Spleen (tissue), 11 donors: ENCODE results near the gene HJV. TPM values are rescaled to one million over a fixed set of nuclear protein-coding genes. Genes with fewer than 3 reads are reported as not detected.
"Not testable (repeated sequence)": the region's sequence is repeated elsewhere in the genome, so short reads cannot be mapped to it uniquely, and the experiment has no call there.

ENCODE experiments used
- DNase-seq: peaks from one replicate; pipeline ENCODE4 v3.0.0-alpha.2; 2020
- H3K27ac ChIP-seq, 8 donors: fragments of 200-600 bp; sonication (generic) in 7 of 8; 1 replicate in 4 of 8; 2 replicates in 4 of 8; pipeline versions ENCODE4 v1.5.0 to v1.8.0; 2016 to 2021; ENCODE audit warnings: inconsistent platforms in 4 of 8, mild to moderate bottlenecking in 4 of 8, moderate library complexity in 1 of 8
- H3K27me3 ChIP-seq, 7 donors: fragments of 200-600 bp; sonication (generic) in 6 of 7; replicated peaks in 1 of 7; 1 replicate in 4 of 7; 2 replicates in 3 of 7; pipeline versions ENCODE4 v1.5.0 to v1.8.0; 2016 to 2021; ENCODE audit warnings: inconsistent platforms in 3 of 7, mild to moderate bottlenecking in 1 of 7
- H3K36me3 ChIP-seq, 6 donors: fragments of 200-600 bp; sonication (generic) in 5 of 6; 1 replicate in 4 of 6; 2 replicates in 2 of 6; pipeline versions ENCODE4 v1.5.0 to v1.8.0; 2016 to 2021; ENCODE audit warnings: inconsistent platforms in 2 of 6
- H3K4me1 ChIP-seq, 6 donors: fragments of 200-600 bp; sonication (generic) in 5 of 6; 1 replicate in 3 of 6; 2 replicates in 3 of 6; pipeline versions ENCODE4 v1.5.0 to v1.8.0; 2016 to 2021; ENCODE audit warnings: inconsistent platforms in 3 of 6
- H3K4me3 ChIP-seq, 8 donors: fragments of 200-600 bp; sonication (generic) in 7 of 8; 1 replicate in 4 of 8; 2 replicates in 4 of 8; pipeline versions ENCODE4 v1.5.0 to v1.8.0; 2016 to 2021; ENCODE audit warnings: inconsistent platforms in 4 of 8, mild to moderate bottlenecking in 4 of 8, moderate library complexity in 2 of 8
- H3K9me3 ChIP-seq, 8 donors: fragments of 200-600 bp; sonication (generic) in 7 of 8; 1 replicate in 4 of 8; 2 replicates in 4 of 8; pipeline versions ENCODE4 v1.5.0 to v1.8.0; 2016 to 2021; ENCODE audit warnings: inconsistent platforms in 4 of 8
- CTCF ChIP-seq, 11 experiments: fragments of 200-600 bp in 7 of 11; fragments of 450-650 bp in 4 of 11; sonication (generic) in 4 of 11; IDR thresholded peaks in 8 of 11; conservative IDR thresholded peaks in 3 of 11; 1 replicate in 7 of 11; 2 replicates in 4 of 11; pipeline versions ENCODE4 v1.4.0 to v1.8.0; 2016 to 2021; ENCODE audit warnings: antibody characterized with exemption in 11 of 11, inconsistent platforms in 4 of 11, mild to moderate bottlenecking in 1 of 11
- POLR2A ChIP-seq, 3 donors: fragments of 450-650 bp; IDR thresholded peaks; one replicate each; pipeline ENCODE4 v1.5.1; 2017; ENCODE audit warnings: antibody characterized with exemption in 3 of 3, mild to moderate bottlenecking in 1 of 3
- POLR2AphosphoS5 ChIP-seq, 3 donors: sonication (generic); formaldehyde crosslinking; IDR thresholded peaks; one replicate each; pipeline ENCODE4 v1.5.1; 2017; ENCODE audit warnings: antibody characterized with exemption in 3 of 3
- WGBS, 5 donors: extraction: QIAGEN DNeasy Blood & Tissue Kit in 3 of 5; methylation state at CpG; one replicate each; pipeline versions ENCODE4 v1.1.5 to v1.1.7; 2013 to 2018; 5-methylcytosine and 5-hydroxymethylcytosine counted together
- intact Hi-C: fragments of 100-400 bp; cut with DNase I; formaldehyde crosslinking; loops from one replicate; pipeline ENCODE4 v1.15.0; 2023; ENCODE audit warnings: low total_unique reads
- polyA plus RNA-seq, 3 donors: library from polyadenylated mRNA; stranded (reverse); fragments of 200-250 nt; gene quantifications; one replicate each; pipeline ENCODE4 v1.2.1, GENCODE V29; 2013
- total RNA-seq, 7 donors: library from RNA; depleted of rRNA in 3 of 7; stranded (reverse); fragments of >200 nt in 3 of 7; fragmentation: NEBNext Ultra II Directional in 4 of 7; extraction: Animal tissue kit (Norgen Biotek cat#: 25700) in 4 of 7; gene quantifications; one replicate each; pipeline versions ENCODE4 v1.1.0 to v1.2.1, GENCODE V29; 2016 to 2021
- donor health status: healthy with polysubstance abuse.
- donor health status: DM: no; HTN: no; CAD: no; lungs with moderate emphysema.
- donor health status: DM: no; HTN: no; CAD: no.
- donor health status: Bipolar disorder and iron deficiency.
- donor health status: healthy.
- donor health status: DM: no; HTN: no; CAD: no.
- donor health status: DM: yes; HTN: yes; CAD: no.

The HJV gene
- total and polyA plus RNA-seq, 10 donors = not detected

DNA sequence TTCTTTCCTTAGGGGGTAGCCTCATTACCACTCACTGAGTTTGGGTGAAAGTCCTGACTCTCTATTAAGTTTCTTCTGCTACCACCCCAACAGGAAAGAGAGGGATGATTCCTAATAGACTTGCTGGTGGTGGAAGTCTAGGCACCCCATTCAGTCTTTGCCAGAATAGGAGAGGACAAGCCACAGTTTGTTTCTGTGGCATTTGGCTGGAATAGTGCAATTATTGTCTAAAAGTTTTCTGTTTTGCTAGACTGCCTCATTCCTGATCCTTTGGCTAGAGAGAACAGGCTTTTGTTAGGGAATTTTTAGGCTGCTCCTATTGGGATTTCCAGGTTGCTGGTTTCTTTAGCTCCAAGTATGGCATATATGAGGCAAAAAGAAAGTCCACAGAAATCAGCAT lies 9.9 kb upstream of the HJV start:
- Histone ChIP-seq H3K36me3 (no peaks in the 10 kb centered on the region), H3K27ac (no peak overlapping the region), H3K9me3 (no peaks in the 10 kb centered on the region), H3K27me3 (no peaks in the 10 kb centered on the region), H3K4me3 (no peak overlapping the region), H3K4me1 (peaks cover 3 to 29% (median 21%) of the 10 kb centered on the region in 6 donors)
- intact Hi-C loops = no loop called here
- no peak for DNase-seq
- TF ChIP-seq POLR2A (IDR thresholded peaks at IDR 0.05) = no peak
- no peak for TF ChIP-seq CTCF (IDR thresholded peaks at IDR 0.05 in 8 of 11, conservative IDR thresholded peaks at IDR 0.05 in 3 of 11)
- no peak for TF ChIP-seq POLR2AphosphoS5 (IDR thresholded peaks at IDR 0.05)

DNA sequence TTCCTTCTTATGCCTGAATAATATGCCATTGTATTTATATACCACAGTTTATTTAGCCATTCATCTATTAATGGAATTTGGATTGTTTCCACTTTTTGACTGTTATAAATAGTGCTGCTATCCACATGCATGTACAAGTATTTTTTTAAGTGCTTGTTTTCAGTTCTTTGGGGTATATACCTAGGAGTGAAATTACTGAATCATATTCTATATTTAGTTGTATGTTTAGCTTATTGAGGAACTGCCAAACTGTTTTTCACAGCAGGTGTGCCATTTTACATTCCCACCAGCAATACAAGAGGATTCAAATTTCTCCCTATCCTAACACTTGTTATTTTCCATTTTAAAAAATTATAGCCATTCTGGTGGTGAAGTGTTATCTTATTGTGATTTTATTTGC lies 7.6 kb upstream of the HJV start:
- H3K4me3 ChIP-seq = no peak overlapping the region
- peaks cover 0 to 2% (median 0%) of the 10 kb centered on the region in 7 donors for H3K27me3 ChIP-seq
- no peak overlapping the region for H3K27ac ChIP-seq
- H3K36me3 ChIP-seq = no peaks in the 10 kb centered on the region
- no peaks in the 10 kb centered on the region for H3K9me3 ChIP-seq
- H3K4me1 ChIP-seq = peaks cover 0 to 9% (median 4%) of the 10 kb centered on the region in 6 donors
- intact Hi-C loops = no loop called here
- TF ChIP-seq POLR2AphosphoS5 (IDR thresholded peaks at IDR 0.05) (no peak), CTCF (IDR thresholded peaks at IDR 0.05 in 8 of 11, conservative IDR thresholded peaks at IDR 0.05 in 3 of 11) (no peak), POLR2A (IDR thresholded peaks at IDR 0.05) (no peak)
- DNase-seq = no peak

- WGBS, 5 donors = 79 to 100% (median 88%) methylated on average over 1 of the region's 1 CpG
- H3K4me1 ChIP-seq, H3K9me3 ChIP-seq: not testable (repeated sequence)
Measured at GRCh38 chr1:146026650-146027049, 5.1 kb upstream of the HJV start.

GRCh38 chr1:146025787-146026495 lies 4.4 kb upstream of the HJV start:
- H3K4me3 ChIP-seq, H3K36me3 ChIP-seq, H3K27ac ChIP-seq, H3K4me1 ChIP-seq, DNase-seq, H3K9me3 ChIP-seq, intact Hi-C loops: not testable (repeated sequence)
- 77 to 91% (median 88%) methylated on average over 2 of the region's 2 CpGs for WGBS, 5 donors
- peaks cover 0 to 24% (median 5%) of the 10 kb centered on the region in 7 donors for H3K27me3 ChIP-seq

More at GRCh38 chr1:146026650-146027049, 5.1 kb upstream of the HJV start:
- DNase-seq, H3K4me3 ChIP-seq, H3K27ac ChIP-seq, H3K36me3 ChIP-seq, intact Hi-C loops: not testable (repeated sequence)
- peaks cover 0 to 17% (median 0%) of the 10 kb centered on the region in 7 donors for H3K27me3 ChIP-seq

DNA sequence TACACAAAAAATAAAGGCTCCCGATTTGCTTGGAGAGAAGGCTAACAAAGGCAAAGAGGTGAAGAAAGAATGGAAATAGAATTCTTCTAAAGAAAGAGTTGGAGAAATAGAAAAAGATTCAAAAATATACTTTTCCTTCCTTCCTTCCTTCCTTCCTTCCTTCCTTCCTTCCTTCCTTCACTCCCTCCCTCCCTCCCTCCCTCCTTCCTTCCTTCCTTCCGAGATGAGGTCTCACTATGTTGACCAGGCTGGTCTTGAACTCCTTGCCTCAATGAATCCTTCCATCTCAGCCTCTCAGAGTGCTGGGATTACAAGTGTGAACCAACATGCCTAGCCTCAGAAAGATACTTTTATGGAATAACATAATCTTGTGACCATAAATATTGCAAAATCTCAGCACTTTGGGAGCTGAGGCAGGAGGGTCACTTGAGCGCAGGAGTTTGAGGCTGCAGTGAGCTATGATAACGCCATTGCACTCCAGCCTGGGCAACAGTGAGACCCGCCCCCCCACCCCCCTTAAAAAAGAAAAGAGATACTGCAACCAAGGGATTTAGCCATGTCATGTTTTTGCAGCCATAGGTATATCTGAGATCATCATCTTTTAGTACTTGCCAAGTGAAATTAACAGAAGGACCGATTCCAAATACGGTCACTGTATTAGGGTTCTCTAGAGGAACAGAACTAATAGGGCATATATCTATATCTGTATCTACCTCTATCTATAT lies 1.0 kb upstream of the HJV start:
- peaks cover 3 to 48% (median 25%) of the 10 kb centered on the region in 7 donors for H3K27me3 ChIP-seq
- H3K27ac ChIP-seq = no peak overlapping the region
- H3K36me3 ChIP-seq = no peaks in the 10 kb centered on the region
- WGBS, 5 donors = 76 to 81% (median 80%) methylated on average over 7 of the region's 7 CpGs
- TF ChIP-seq CTCF (IDR thresholded peaks at IDR 0.05 in 8 of 11, conservative IDR thresholded peaks at IDR 0.05 in 3 of 11) (no peak), POLR2A (IDR thresholded peaks at IDR 0.05) (no peak), POLR2AphosphoS5 (IDR thresholded peaks at IDR 0.05) (no peak)
- H3K4me3 ChIP-seq = no peak overlapping the region
- intact Hi-C loops = no loop called here
- no peak for DNase-seq
- H3K4me1 ChIP-seq = peaks cover 5 to 15% (median 12%) of the 10 kb centered on the region in 6 donors
- no peaks in the 10 kb centered on the region for H3K9me3 ChIP-seq
